NCI-H1417 (cell line): ENCODE measurements around the gene MRTFA.
"Not testable (repeated sequence)": the region's sequence is repeated elsewhere in the genome, so short reads cannot be mapped to it uniquely, and the experiment has no call there.

Source experiments
- DNase-seq, 3 experiments: peaks; one replicate each; lab custom pipeline; 2025; lab: John Stamatoyannopoulos, UW

Gene MRTFA

DNA sequence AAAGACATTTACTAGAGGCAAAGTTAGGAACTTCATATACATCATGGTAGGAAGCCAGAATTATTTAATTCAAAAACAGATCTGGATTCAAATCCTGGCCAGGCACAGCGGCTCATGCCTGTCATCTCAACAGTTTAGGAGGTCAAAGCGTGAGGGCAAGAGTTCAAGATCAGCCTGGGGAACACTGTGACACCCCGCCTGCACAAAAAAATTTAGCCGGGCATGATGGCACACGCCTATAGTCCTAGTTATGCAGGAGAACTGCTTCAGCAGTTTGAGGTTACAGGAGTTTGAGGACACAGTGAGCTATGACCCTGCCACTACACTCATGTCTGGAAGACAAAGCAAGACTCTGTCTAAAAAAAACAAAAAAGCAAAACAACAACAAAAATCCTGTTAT is 8.9 kb downstream of the MRTFA start:
- no peak for DNase-seq

- no peak for DNase-seq
These were observed 9.7 kb downstream of the MRTFA start for GRCh38 chr22:40626851-40627250.

GRCh38 chr22:40625794-40626193 is 10.7 kb downstream of the MRTFA start:
- not testable (repeated sequence) for DNase-seq

- not testable (repeated sequence) for DNase-seq
These were observed 11.2 kb downstream of the MRTFA start for GRCh38 chr22:40625281-40625680.

DNA sequence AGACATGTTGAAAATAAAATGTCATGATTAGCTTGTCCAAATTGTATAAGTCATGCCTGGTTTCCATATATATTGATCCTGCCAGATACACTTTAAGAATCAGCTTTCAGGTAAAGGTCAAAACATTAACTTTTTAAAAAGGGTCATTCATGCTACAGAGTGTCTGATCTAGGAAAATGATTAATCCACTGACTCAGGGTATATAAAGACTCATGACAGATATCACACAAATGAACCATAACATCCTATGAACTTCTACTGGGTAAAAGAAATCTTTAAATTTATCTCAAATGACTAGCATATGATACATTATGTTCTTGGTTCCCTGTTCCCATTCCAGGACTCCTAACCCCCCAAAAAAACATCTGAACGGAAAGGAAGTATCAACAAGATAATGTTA is 11.7 kb downstream of the MRTFA start:
- no peak for DNase-seq

GRCh38 chr22:40621309-40622151 is 15.0 kb downstream of the MRTFA start:
- DNase-seq: no peak

GRCh38 chr22:40620464-40621046 is 16.0 kb downstream of the MRTFA start:
- DNase-seq: no peak

GRCh38 chr22:40618400-40618799 is 18.1 kb downstream of the MRTFA start:
- no peak for DNase-seq

- no peak for DNase-seq
These were observed 19.9 kb downstream of the MRTFA start for GRCh38 chr22:40616578-40616977.

DNA sequence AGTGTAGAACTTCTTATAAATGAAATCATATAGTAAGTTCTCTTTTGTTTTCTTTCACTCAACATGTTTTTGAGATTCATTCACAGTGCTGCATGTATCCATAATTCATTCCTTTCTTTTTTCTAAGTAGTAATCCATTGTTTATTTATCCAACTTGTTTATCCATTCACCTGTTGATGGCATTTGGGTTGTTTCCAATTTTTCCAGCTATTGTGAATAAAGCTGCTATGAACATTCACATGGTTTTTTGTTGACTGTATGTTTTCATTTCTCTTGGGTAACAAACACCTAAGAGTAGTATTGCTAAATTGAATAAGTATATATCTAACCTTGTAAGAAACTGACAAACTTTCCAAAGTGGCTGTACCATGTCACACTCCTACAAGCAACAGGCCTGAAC is 23.5 kb downstream of the MRTFA start:
- no peak for DNase-seq

GRCh38 chr22:40612291-40612751 is 24.2 kb downstream of the MRTFA start:
- no peak for DNase-seq

DNA sequence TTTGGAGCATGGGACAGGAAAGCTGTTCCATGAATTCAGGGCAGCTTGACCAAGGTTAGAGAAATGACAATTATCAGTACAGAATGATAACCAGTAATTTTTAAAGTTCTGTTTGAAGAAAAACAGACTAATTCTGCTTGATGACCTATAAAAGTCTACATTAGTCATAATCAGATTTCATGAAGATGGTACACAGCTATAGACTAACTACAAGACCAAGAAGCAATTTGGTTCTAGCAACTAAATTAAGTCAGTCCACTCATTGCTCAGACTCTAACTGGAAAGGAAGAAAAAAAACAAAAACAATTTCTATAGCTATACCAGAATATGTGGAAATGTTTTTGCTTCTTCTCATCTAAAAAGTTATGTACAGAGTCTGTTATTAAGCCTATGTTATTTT is 24.9 kb downstream of the MRTFA start:
- no peak for DNase-seq

DNA sequence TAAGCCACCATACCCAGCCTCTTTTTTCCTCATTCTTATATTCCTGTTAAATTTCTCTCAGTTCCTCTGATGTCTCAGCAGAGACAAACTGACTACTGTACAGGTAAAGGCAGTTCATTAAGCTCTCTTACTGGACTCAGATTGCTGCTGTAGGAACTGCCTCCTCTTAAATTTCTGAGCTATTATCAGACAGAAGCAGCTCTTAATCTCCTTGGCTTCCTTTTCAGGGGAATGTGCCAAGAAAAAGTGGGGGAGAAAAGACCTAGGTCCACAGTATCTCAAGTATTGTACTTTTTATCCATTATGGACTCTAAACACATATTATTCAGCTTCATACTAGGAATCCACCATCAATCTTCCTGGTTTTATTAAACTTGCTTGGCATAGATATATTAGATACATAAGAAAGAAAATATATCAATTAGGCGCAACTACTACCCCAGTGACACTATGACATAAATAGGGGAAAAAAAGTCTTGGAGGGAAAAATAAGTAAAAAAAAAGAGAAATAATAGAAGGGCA is 26.1 kb downstream of the MRTFA start:
- DNase-seq: no peak

- no peak for DNase-seq
These were observed 27.3 kb downstream of the MRTFA start for GRCh38 chr22:40609216-40609615.

GRCh38 chr22:40607506-40607905 is 29.0 kb downstream of the MRTFA start:
- DNase-seq: no peak

- no peak for DNase-seq
These were observed 30.2 kb downstream of the MRTFA start for GRCh38 chr22:40606306-40606705.

DNA sequence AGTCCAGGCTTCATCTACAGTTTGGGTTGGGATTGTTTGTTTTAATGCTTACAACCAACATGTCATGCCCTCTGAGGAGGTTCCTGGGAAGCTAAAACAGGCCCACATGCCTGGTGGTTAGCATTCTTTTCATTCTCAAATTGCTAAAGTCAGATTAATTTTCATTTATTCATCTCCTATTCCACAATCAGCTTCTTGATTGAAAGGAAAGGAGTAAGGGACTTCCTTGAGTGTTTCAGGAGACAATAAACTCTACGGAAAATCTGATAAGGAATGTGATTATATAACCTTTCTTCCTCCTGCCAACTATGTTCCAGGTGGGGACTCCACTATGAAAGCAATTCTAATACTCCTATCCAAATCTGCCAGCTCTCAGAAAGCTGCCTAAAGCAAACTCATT is 30.8 kb downstream of the MRTFA start:
- DNase-seq: no peak

DNA sequence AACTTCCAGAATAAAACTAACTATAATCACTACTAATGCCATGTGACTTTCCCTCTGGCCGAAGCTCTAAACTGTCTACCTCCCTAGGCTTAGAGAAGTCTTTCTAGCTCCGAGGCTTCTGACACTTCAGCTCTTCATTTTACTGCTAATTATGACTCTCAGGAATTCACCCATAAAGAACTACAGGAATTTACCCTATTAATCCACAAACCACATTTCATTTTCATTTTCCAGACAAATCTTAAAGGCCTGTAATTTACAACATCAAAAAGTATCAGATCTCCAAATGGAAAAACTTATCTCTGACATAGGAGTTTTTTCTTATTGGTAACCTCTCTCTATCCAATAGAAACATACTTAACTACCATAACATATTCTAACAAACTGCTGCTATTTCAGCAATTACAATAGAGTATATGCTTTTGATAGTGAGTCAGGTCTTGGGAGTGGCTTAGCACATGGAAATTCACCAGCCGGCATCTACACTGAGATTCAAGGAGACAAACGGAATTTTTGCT is 33.4 kb downstream of the MRTFA start:
- DNase-seq: no peak

DNA sequence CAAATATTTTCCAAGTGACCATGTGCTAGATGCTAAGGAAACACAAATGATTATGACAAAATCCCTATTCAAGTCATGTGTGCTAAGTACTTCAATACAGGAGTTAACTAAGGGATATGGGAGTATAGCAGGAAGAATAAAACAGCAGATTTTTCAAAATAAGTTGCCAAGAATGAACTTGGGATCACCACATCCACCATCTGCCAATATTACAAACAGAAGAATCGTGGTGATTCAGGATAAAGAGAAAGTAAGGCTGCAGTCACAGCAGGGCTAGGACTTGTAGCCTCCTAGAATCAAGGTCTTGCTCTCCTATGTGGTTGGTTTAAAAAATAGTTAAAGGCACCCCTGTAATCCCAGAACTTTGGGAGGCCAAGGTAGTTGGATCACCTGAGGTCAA is 34.3 kb downstream of the MRTFA start:
- no peak for DNase-seq

GRCh38 chr22:40599731-40600130 is 36.8 kb downstream of the MRTFA start:
- DNase-seq: no peak

- not testable (repeated sequence) for DNase-seq
These were observed 37.8 kb downstream of the MRTFA start for GRCh38 chr22:40598712-40599111.

DNA sequence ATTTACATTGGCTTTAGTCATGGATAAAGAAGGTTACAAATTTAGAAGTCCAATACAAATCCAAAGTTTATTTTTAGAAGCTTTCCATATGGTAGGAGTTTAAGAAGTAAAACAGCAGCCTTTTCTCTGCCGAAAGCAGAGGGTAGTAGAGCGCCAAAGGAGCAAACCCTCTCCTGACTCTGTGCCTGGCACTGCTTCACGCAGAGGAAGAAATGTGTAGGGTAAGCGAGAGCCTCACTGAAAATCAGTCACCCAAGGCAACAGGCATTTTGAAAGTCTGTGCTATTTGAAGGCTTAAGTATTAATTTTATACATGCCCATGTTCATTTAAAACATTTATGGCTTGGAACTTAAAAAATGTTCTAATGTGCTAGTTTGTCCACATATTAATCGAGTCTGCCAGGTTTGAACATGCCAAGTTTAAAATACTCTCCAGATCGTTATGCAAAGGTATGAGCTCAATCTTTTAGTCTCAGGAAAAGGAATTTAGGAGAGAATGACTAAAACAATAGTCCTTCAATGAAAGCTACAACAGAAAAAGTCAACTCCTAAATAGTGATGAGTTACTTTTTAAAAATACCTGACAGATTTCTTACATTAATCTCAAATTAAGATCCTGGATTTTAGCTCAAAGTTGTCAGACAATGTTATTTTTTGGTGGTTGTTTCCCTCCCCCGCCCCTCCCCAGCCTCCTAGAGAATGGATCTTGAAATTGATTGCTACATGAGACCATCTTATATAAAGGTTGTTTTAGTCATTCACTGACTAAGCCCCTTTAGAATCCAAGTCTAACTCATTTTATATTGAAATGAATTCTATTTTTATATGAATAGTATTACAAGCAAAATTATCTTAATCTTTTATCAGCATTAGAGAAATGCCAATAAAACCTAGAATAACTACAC is 38.7 kb downstream of the MRTFA start:
- DNase-seq: no peak
